Measurements from ENCODE around the gene CNTNAP2.

- no peak for TF ChIP-seq POLR2A (IDR thresholded peaks at IDR 0.05; ENCODE audit: control extremely low read depth in 1 of 2, low read depth in 2 of 2, low read length in 2 of 2)
- TF ChIP-seq MAX (IDR thresholded peaks at IDR 0.05): no peak
- no peak for TF ChIP-seq CTCF (IDR thresholded peaks at IDR 0.05; ENCODE audit: control extremely low read depth in 1 of 3, insufficient read depth in 1 of 3, low read depth in 1 of 3, low read length in 3 of 3)
- no peak for TF ChIP-seq SIN3A (conservative IDR thresholded peaks at IDR 0.05 in 1 of 2, IDR thresholded peaks at IDR 0.05 in 1 of 2; ENCODE audit: low read depth in 1 of 2, low read length in 2 of 2)
- no peak for TF ChIP-seq SIX5 (IDR thresholded peaks at IDR 0.05; ENCODE audit: low read depth, low read length)
- TF ChIP-seq CEBPB (IDR thresholded peaks at IDR 0.05; ENCODE audit: low read depth, low read length): no peak
- TF ChIP-seq RXRA (IDR thresholded peaks at IDR 0.05; ENCODE audit: insufficient read depth, low read depth, low read length): no peak
- TF ChIP-seq POLR2AphosphoS5 (IDR thresholded peaks at IDR 0.05; ENCODE audit: low read depth, low read length): no peak
These were observed 2340.8 kb downstream of the CNTNAP2 start for GRCh38 chr7:148457310-148457921.
